IPS-NIHi7 (cell line): ENCODE data around the gene ANGPTL4.
"Not testable (repeated sequence)": the region's sequence is repeated elsewhere in the genome, so short reads cannot be mapped to it uniquely, and the experiment has no call there.

ENCODE experiments used
- DNase-seq: peaks from one replicate; pipeline ENCODE4 v3.0.0; 2012; ENCODE audit warnings: mixed read lengths; ENCODE audit errors: extremely low spot score

The ANGPTL4 gene, protein sequence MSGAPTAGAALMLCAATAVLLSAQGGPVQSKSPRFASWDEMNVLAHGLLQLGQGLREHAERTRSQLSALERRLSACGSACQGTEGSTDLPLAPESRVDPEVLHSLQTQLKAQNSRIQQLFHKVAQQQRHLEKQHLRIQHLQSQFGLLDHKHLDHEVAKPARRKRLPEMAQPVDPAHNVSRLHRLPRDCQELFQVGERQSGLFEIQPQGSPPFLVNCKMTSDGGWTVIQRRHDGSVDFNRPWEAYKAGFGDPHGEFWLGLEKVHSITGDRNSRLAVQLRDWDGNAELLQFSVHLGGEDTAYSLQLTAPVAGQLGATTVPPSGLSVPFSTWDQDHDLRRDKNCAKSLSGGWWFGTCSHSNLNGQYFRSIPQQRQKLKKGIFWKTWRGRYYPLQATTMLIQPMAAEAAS

DNA sequence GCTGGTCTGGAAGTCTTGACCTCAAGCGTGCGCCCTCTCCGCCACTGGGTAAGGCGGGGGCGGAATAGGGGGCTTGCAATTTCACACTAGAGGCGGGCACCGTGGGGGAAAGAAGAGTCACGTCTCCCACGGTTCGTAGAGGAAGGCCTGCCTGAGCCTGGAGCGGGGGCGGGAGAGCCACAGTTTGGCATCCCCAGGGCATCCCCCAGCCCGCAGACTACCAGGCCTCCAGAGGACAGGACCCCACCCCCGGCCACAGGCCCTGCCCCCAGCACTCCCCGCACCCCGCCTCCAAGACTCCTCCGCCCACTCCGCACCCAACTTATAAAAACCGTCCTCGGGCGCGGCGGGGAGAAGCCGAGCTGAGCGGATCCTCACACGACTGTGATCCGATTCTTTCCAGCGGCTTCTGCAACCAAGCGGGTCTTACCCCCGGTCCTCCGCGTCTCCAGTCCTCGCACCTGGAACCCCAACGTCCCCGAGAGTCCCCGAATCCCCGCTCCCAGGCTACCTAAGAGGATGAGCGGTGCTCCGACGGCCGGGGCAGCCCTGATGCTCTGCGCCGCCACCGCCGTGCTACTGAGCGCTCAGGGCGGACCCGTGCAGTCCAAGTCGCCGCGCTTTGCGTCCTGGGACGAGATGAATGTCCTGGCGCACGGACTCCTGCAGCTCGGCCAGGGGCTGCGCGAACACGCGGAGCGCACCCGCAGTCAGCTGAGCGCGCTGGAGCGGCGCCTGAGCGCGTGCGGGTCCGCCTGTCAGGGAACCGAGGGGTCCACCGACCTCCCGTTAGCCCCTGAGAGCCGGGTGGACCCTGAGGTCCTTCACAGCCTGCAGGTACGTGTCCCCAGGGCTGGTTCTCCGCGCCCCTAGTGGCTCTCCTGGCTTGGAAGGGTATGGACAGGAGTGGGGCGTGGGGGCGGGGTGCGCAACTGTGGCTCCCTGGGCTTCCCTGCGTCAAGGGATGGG is at the start of gene ANGPTL4:
Gene ANGPTL4, plus strand, starts transcription at position 353 of the 969 bp plus-strand sequence. Its CDS starts 167 bp downstream, at position 520.
- peak; percentile 84 for DNase-seq

GRCh38 chr19:8314981-8315640 is 48.8 kb upstream of the ANGPTL4 start:
- not testable (repeated sequence) for DNase-seq

GRCh38 chr19:8316351-8317125 is 47.4 kb upstream of the ANGPTL4 start:
- no peak for DNase-seq

DNA sequence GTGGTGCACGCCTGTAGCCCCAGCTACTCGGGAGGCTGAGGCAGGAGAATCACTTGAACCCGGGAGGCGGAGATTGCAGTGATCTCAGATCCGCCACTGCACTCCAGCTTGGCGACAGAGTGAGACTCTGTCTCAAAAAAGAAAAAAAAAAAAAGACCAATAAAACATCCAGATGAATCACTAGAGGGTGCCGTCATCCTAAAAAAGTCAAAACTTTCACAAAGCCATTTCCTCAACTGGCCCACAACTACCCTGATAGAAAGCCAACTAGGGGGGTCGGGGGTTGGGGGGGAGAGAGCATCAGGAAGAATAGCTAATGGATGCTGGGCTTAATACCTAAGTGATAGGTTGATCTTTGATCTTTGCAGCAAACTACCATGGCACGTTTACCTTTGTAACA is 45.1 kb upstream of the ANGPTL4 start:
- not testable (repeated sequence) for DNase-seq

- DNase-seq: no peak
These were observed 44.0 kb upstream of the ANGPTL4 start for GRCh38 chr19:8319807-8320520.

- DNase-seq: no peak
These were observed 43.3 kb upstream of the ANGPTL4 start for GRCh38 chr19:8320564-8321066.

GRCh38 chr19:8321067-8321985 is 42.6 kb upstream of the ANGPTL4 start, which contains the start of the genes NDUFA7 and RPS28:
NDUFA7 (minus strand) TSS chr19:8321375; CDS start chr19:8321358, 17 bp downstream.
RPS28 (plus strand) TSS chr19:8321496; CDS start chr19:8321531, 35 bp downstream.
- peak; percentile 93 for DNase-seq

- DNase-seq: no peak
These were observed 41.8 kb upstream of the ANGPTL4 start for GRCh38 chr19:8321986-8322637.

GRCh38 chr19:8322638-8322997 is 41.3 kb upstream of the ANGPTL4 start:
- DNase-seq: no peak

- no peak for DNase-seq
These were observed 40.2 kb upstream of the ANGPTL4 start for GRCh38 chr19:8323781-8324185.

GRCh38 chr19:8324186-8325050 is 39.5 kb upstream of the ANGPTL4 start:
- DNase-seq: no peak

- no peak for DNase-seq
These were observed 38.5 kb upstream of the ANGPTL4 start for GRCh38 chr19:8325454-8325853.

DNA sequence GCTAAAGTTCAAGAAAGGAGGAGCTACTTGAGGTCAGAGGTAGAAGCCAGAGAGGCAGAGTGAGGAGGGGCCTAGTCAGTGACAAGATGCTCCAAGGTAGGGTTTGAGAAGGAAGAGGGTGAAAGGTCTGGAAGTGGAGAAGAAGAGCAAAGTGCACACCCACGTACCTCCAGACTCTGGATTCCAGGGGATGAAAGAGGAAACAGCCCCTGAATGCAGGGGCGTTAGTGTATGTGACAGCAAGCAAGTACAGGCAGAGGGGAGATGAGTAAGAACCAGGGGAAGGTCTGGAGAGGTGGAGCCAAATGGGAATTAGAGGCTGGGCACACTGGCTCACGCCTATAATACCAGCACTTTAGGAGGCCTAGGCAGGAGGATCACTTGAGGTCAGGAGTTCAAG is 34.0 kb upstream of the ANGPTL4 start:
- DNase-seq: no peak

DNA sequence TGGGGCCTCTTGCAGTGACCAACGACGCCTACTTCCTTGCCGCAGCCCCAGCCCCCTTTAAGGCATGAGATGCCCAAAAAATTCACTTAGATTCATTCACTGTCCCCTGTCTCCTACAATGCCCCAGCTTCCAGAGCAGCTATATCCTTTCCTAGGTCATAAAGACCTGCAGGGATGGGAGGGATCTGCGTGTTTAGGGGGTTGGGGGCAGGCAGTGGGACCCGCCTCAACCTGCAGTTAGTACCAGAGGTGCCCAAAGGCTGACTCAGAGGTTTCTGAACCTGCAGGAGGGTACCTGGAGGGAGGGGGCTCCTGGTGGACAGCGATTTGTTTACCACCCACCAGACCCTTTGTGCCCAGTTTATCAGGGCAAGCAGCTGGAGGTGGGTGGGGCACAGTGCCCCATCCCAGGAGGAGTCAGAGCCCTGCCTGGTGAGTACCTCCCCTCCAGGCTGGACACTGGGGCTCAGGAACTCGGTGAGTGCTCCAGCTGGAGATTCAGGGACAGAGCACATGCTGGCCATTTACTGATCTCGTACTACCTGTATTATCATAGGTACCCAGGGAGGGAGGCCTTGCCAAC is 32.6 kb upstream of the ANGPTL4 start:
- DNase-seq: no peak

GRCh38 chr19:8332976-8333766 is 30.8 kb upstream of the ANGPTL4 start:
- DNase-seq: no peak

- no peak for DNase-seq
These were observed 30.0 kb upstream of the ANGPTL4 start for GRCh38 chr19:8333767-8334457.
